HCT116 (cell line): ENCODE data around the gene CCM2L. TPM values are rescaled to one million over a fixed set of nuclear protein-coding genes. Genes with fewer than 3 reads are reported as not detected.

Experiments used
- ATAC-seq: fragments of 200-7000 bp; cut with Tn5 transposase; 2 replicates; pipeline ENCODE4 v1.9.1; 2020; ENCODE audit warnings: mild to moderate bottlenecking, moderate library complexity
- BruUV-seq: library from RNA; stranded (reverse); fragments of 400-500 nt; replicated peaks from 2 replicates; lab custom pipeline; 2021; lab: Mats Ljungman, UMichigan
- CTCF ChIA-PET: fragments of 300-600 bp; sonication (Branson Sonifier 250); formaldehyde crosslinking; loops from one replicate; lab custom pipeline; 2021; ENCODE audit warnings: antibody characterized with exemption; lab: Charles Lee
- POLR2A ChIA-PET: fragments of 300-600, 350-600 bp; sonication (Branson Sonifier 250); formaldehyde crosslinking; loops from one replicate; lab custom pipeline; 2021; ENCODE audit warnings: antibody characterized with exemption; lab: Charles Lee
- RAD21 ChIA-PET, 2 experiments: fragments of 300-600 bp; sonication (Branson Sonifier 250); formaldehyde crosslinking; loops; one replicate each; lab custom pipeline; 2023; ENCODE audit warnings: low total read pairs in 2 of 2; ENCODE audit not compliant: uncharacterized antibody in 2 of 2, unreplicated experiment in 2 of 2, low non-redundant PET in 1 of 2; lab: Charles Lee
- DNase-seq: peaks from one replicate; pipeline ENCODE4 v3.0.0-alpha.2; 2010; ENCODE audit warnings: low read depth, low spot score
- H2AFZ ChIP-seq: fragments of 200-600 bp; shearing (Covaris generic), sonication (generic); 2 replicates; pipeline ENCODE4 v1.6.1; 2017; ENCODE audit warnings: low read depth, mixed run types, mixed read lengths, antibody characterized with exemption, low read length; ENCODE audit not compliant: poor library complexity, severe bottlenecking
- H3K27ac ChIP-seq: 2 replicates; pipeline ENCODE4 v1.5.1; 2012; ENCODE audit warnings: low read depth, low read length
- H3K27me3 ChIP-seq: fragments of 200-600 bp; sonication (generic); 2 replicates; pipeline ENCODE4 v1.6.1; 2016; ENCODE audit warnings: mixed run types, low read length, mixed read lengths; ENCODE audit not compliant: insufficient read depth
- H3K36me3 ChIP-seq, 2 experiments: fragments of 200-500 bp in 1 of 2; fragments of 200-600 bp in 1 of 2; sonication (Bioruptor generic) in 1 of 2; sonication (generic) in 1 of 2; 2 replicates each; pipeline versions ENCODE4 v1.5.1 to v1.6.1; 2014 to 2016; ENCODE audit warnings: low read length in 2 of 2, inconsistent platforms in 1 of 2, mixed read lengths in 1 of 2, mixed run types in 1 of 2; ENCODE audit not compliant: insufficient read depth in 2 of 2, control insufficient read depth in 1 of 2
- H3K4me1 ChIP-seq, 2 experiments: fragments of 200-600 bp in 1 of 2; sonication (generic) in 1 of 2; 2 replicates each; pipeline versions ENCODE4 v1.5.1 to v1.6.1; 2012 to 2017; ENCODE audit warnings: low read length in 2 of 2, inconsistent platforms in 1 of 2, mild to moderate bottlenecking in 1 of 2, mixed read lengths in 1 of 2, mixed run types in 1 of 2, moderate library complexity in 1 of 2; ENCODE audit not compliant: insufficient read depth in 2 of 2, control insufficient read depth in 1 of 2
- H3K4me2 ChIP-seq: fragments of 200-600 bp; sonication (generic); 2 replicates; pipeline ENCODE4 v1.6.1; 2017; ENCODE audit warnings: mixed run types, low read length, mixed read lengths
- H3K4me3 ChIP-seq, 2 experiments: fragments of 200-600 bp in 1 of 2; sonication (generic) in 1 of 2; replicated peaks in 1 of 2; 2 replicates each; pipeline ENCODE4 v1.5.1; 2011 to 2016; ENCODE audit warnings: low read length in 2 of 2, control low read depth in 1 of 2, low read depth in 1 of 2, mild to moderate bottlenecking in 1 of 2, mixed read lengths in 1 of 2, mixed run types in 1 of 2
- H3K79me2 ChIP-seq: fragments of 200-600 bp; sonication (generic); 2 replicates; pipeline ENCODE4 v1.6.1; 2017; ENCODE audit warnings: mild to moderate bottlenecking, mixed run types, low read length, moderate library complexity, mixed read lengths; ENCODE audit not compliant: insufficient read depth
- H3K9ac ChIP-seq: fragments of 200-600 bp; sonication (generic); 2 replicates; pipeline ENCODE4 v1.6.1; 2016; ENCODE audit warnings: low read length, mixed read lengths
- H3K9me2 ChIP-seq: fragments of 200-600 bp; sonication (generic), shearing (Covaris generic); 2 replicates; pipeline ENCODE4 v1.6.1; 2017; ENCODE audit warnings: mixed run types, mild to moderate bottlenecking, moderate library complexity; ENCODE audit not compliant: insufficient read depth
- H3K9me3 ChIP-seq, 2 experiments: fragments of 200-500 bp in 1 of 2; fragments of 200-600 bp in 1 of 2; sonication (Bioruptor generic) in 1 of 2; sonication (generic) in 1 of 2; 2 replicates each; pipeline ENCODE4 v1.6.1; 2014 to 2017; ENCODE audit warnings: low read length in 2 of 2, mixed read lengths in 2 of 2, inconsistent platforms in 1 of 2, low read depth in 1 of 2, mild to moderate bottlenecking in 1 of 2, mixed run types in 1 of 2, moderate library complexity in 1 of 2; ENCODE audit not compliant: control insufficient read depth in 1 of 2, insufficient read depth in 1 of 2
- H4K20me1 ChIP-seq: fragments of 200-600 bp; sonication (generic), shearing (Covaris generic); 2 replicates; pipeline ENCODE4 v1.6.1; 2017; ENCODE audit warnings: mixed run types, mild to moderate bottlenecking, moderate library complexity; ENCODE audit not compliant: insufficient read depth
- ATF3 ChIP-seq: IDR thresholded peaks from 2 replicates; pipeline ENCODE4 v1.6.1; 2012
- EZH2phosphoT487 ChIP-seq: fragments of 200-600 bp; IDR thresholded peaks from 2 replicates; pipeline ENCODE4 v1.6.1; 2018; ENCODE audit warnings: antibody characterized with exemption, borderline replicate concordance
- RAD21 ChIP-seq: IDR thresholded peaks from 2 replicates; pipeline ENCODE4 v1.6.1; 2012; ENCODE audit warnings: low read depth, mild to moderate bottlenecking
- TCF7L2 ChIP-seq: IDR thresholded peaks from 2 replicates; pipeline ENCODE4 v1.7.0; 2011; ENCODE audit warnings: borderline replicate concordance, inconsistent platforms; ENCODE audit not compliant: insufficient read depth, insufficient read length; ENCODE audit errors: extremely low read depth
- intact Hi-C: fragments of 100-400 bp; cut with micrococcal nuclease; formaldehyde crosslinking; loops from 2 replicates; pipeline ENCODE4 v1.10.0; 2022
- total RNA-seq: library from RNA; stranded (reverse); gene quantifications from one replicate; pipeline ENCODE4 v1.2.1, GENCODE V29; 2021; ENCODE audit not compliant: unreplicated experiment

The CCM2L gene
- total RNA-seq, 1 experiment from 2014 or later: 1.4 TPM

GRCh38 chr20:32006841-32007786, 3.1 kb upstream of the CCM2L start (continued):
- TF ChIP-seq TCF7L2: no peak

GRCh38 chr20:32007787-32008616, 2.2 kb upstream of the CCM2L start:
- no peak for ATAC-seq
- RAD21 ChIA-PET: no interaction called here

More at GRCh38 chr20:32007787-32008616, 2.2 kb upstream of the CCM2L start:
- CTCF ChIA-PET: interaction anchor here (0.9 to 1.5 kb wide), 2 partner anchors 10 kb away, joined by 3 to 7 read pairs; no protein-coding TSS in a partner anchor
- no peaks in the 10 kb centered on the region for H3K4me1 ChIP-seq
- H3K9ac ChIP-seq: no peak overlapping the region
- no peaks in the 10 kb centered on the region for H4K20me1 ChIP-seq
- H3K36me3 ChIP-seq: no peaks in the 10 kb centered on the region
- no peak overlapping the region for H2AFZ ChIP-seq
- no peaks in the 10 kb centered on the region for H3K9me3 ChIP-seq
- intact Hi-C loops: no loop called here
- 0 out of 2 replicates have a peak, but pooled peaks cover 3% of the 10 kb centered on the region for H3K27me3 ChIP-seq
- H3K4me3 ChIP-seq: no peak overlapping the region
- TF ChIP-seq ATF3 (no peak), EZH2phosphoT487 (no peak), RAD21 (no peak)
- no peak overlapping the region for H3K27ac ChIP-seq
- DNase-seq: no peak
- no peaks in the 10 kb centered on the region for H3K9me2 ChIP-seq
- POLR2A ChIA-PET: interaction anchor here (1.4 to 2.2 kb wide), 2 partner anchors 10 to 155 kb away, joined by 3 to 6 read pairs; no protein-coding TSS in a partner anchor
- H3K79me2 ChIP-seq: no peaks in the 10 kb centered on the region
- no TSS peak for BruUV-seq
- no peak overlapping the region for H3K4me2 ChIP-seq
